Measurements from ENCODE around the gene TMCC3. TPM values are rescaled to one million over a fixed set of nuclear protein-coding genes. Genes with fewer than 3 reads are reported as not detected.
"Not testable (repeated sequence)": the region's sequence is repeated elsewhere in the genome, so short reads cannot be mapped to it uniquely, and the experiment has no call there.

The TMCC3 gene
- total and polyA plus RNA-seq, 2 of the 13 experiments (the other 11 are each of a cell fraction or from before 2014, with no cell fraction given): not detected

DNA sequence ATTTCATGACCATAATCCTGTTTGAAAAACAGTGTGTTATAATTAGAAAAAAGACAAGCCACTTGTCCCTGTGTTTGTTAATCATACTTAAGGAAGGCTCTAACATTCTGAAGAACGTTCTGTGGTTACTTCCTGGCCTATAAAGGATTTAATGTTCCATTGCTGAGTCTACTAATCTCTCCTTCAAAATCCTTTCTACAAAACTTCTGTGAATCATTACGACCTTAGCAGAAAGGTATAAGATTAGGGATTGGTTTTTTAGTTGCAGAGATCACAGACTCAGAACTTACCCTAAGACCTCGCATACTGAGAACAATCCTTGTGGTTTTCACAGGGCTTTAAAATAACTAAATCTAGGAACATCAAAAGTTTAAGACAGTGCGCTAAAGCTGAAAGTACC, 48.3 kb downstream of the TMCC3 start:
- H3K4me2 ChIP-seq (ENCODE audit: low read depth, low read length): no peak overlapping the region
- H3K79me2 ChIP-seq (ENCODE audit: insufficient read depth, low read length): no peaks in the 10 kb centered on the region
- ATAC-seq (no peak), FAIRE-seq (no peak), DNase-seq (ENCODE audit: low spot score) (no peak)
- POLR2A ChIA-PET: no interaction called here
- intact Hi-C loops (cut with micrococcal nuclease; ENCODE audit: unreplicated experiment): loop anchor here (5.0 kb wide), 1 partner anchor 735 kb away; no protein-coding TSS in a partner anchor
- in situ Hi-C loops (cut with HindIII; ENCODE audit: extremely low pct_ligation_motif_present, low pct_unique_long_range_greater_than_20kb): no loop called here
- no peak overlapping the region for H3K4me3 ChIP-seq (replicated peaks in 1 of 3; ENCODE audit: insufficient read depth in 1 of 3, low read depth in 2 of 3, low read length in 3 of 3)
- H4K20me1 ChIP-seq (ENCODE audit: insufficient read depth, low read length): no peaks in the 10 kb centered on the region
- H3K27me3 ChIP-seq (ENCODE audit: control insufficient read depth in 1 of 2, insufficient read depth in 2 of 2, low read length in 2 of 2): peaks cover 0 to 3% of the 10 kb centered on the region in 2 experiments; a peak in 1 of 5 replicates
- no peak overlapping the region for H3K9ac ChIP-seq (ENCODE audit: insufficient read depth, low read depth, low read length)
- no peaks in the 10 kb centered on the region for H3K9me3 ChIP-seq (ENCODE audit: low read length)
- no peaks in the 10 kb centered on the region for H3K4me1 ChIP-seq (ENCODE audit: insufficient read depth, low read length)
- whole genome bisulfite sequencing (ENCODE audit: low lambda C conversion rate): 36% methylated on average over 4 of the region's 4 CpGs
- TF ChIP-seq ZNF431 (CRISPR knock-in tag; IDR thresholded peaks at IDR 0.05; ENCODE audit: borderline replicate concordance, low read depth) (no peak), ZFP90 (CRISPR knock-in tag; IDR thresholded peaks at IDR 0.05; ENCODE audit: borderline replicate concordance) (no peak), FOXK2 (IDR thresholded peaks at IDR 0.05) (no peak), FIP1L1 (IDR thresholded peaks at IDR 0.05; ENCODE audit: borderline replicate concordance, insufficient read depth, low read depth, low read length) (no peak), MIER3 (CRISPR knock-in tag; IDR thresholded peaks at IDR 0.05; ENCODE audit: borderline replicate concordance) (no peak), ZNF354B (CRISPR knock-in tag; IDR thresholded peaks at IDR 0.05) (no peak), ZNF841 (CRISPR knock-in tag; IDR thresholded peaks at IDR 0.05; ENCODE audit: borderline replicate concordance) (no peak), SALL2 (CRISPR knock-in tag; IDR thresholded peaks at IDR 0.05) (no peak), ZNF350 (CRISPR knock-in tag; IDR thresholded peaks at IDR 0.05; ENCODE audit: borderline replicate concordance, low read depth) (no peak), CENPX (CRISPR knock-in tag; IDR thresholded peaks at IDR 0.05) (no peak), RFX1 (IDR thresholded peaks at IDR 0.05) (no peak), CHCHD3 (CRISPR knock-in tag; IDR thresholded peaks at IDR 0.05) (no peak), SKI (IDR thresholded peaks at IDR 0.05; ENCODE audit: partially characterized antibody) (no peak), MEF2D (CRISPR knock-in tag; IDR thresholded peaks at IDR 0.05) (no peak), MAF1 (CRISPR knock-in tag; IDR thresholded peaks at IDR 0.05; ENCODE audit: borderline replicate concordance) (no peak), POLR2G (IDR thresholded peaks at IDR 0.05; ENCODE audit: low read depth, low read length) (no peak), KLF12 (CRISPR knock-in tag; IDR thresholded peaks at IDR 0.05; ENCODE audit: borderline replicate concordance) (no peak), ZNF30 (CRISPR knock-in tag; IDR thresholded peaks at IDR 0.05) (no peak)
- TF ChIP-seq, protein P1, sequence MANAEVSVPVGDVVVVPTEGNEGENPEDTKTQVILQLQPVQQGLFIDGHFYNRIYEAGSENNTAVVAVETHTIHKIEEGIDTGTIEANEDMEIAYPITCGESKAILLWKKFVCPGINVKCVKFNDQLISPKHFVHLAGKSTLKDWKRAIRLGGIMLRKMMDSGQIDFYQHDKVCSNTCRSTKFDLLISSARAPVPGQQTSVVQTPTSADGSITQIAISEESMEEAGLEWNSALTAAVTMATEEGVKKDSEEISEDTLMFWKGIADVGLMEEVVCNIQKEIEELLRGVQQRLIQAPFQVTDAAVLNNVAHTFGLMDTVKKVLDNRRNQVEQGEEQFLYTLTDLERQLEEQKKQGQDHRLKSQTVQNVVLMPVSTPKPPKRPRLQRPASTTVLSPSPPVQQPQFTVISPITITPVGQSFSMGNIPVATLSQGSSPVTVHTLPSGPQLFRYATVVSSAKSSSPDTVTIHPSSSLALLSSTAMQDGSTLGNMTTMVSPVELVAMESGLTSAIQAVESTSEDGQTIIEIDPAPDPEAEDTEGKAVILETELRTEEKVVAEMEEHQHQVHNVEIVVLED (CRISPR knock-in tag; IDR thresholded peaks at IDR 0.05; ENCODE audit: borderline replicate concordance): no peak
- no peak overlapping the region for H3K27ac ChIP-seq (ENCODE audit: extremely low read length, insufficient read depth, low read length)
- no peaks in the 10 kb centered on the region for H3K36me3 ChIP-seq (replicated peaks in 1 of 2; ENCODE audit: control insufficient read depth in 1 of 2, insufficient read depth in 2 of 2, low read length in 2 of 2)
- no TSS peak for BruUV-seq (replicated peaks)
- CTCF ChIA-PET (ENCODE audit: low intra/inter-chr PET ratio, low total read pairs): no interaction called here
- H2AFZ ChIP-seq (ENCODE audit: low read length): no peak overlapping the region

DNA sequence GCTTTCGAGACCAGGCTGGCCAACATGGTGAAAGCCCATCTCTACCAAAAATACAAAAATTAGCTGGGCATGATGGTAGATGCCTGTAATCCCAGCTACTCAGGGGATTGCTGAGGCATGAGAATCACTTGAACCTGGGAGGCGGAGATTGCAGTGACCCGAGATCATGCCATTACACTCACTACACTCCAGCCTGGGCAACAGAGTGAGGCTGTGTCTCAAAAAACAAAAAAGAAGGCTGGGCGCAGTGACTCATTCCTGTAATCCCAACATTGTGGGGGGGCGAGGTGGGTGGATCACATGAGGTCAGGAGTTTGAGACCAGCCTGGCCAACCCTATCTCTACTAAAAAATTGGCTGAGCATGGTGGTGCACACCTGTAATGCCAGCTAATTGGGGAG, 49.0 kb downstream of the TMCC3 start:
- H3K27ac ChIP-seq (ENCODE audit: extremely low read length, insufficient read depth, low read length); H3K4me1 ChIP-seq (ENCODE audit: insufficient read depth, low read length); H3K9me3 ChIP-seq (ENCODE audit: low read length); H3K79me2 ChIP-seq (ENCODE audit: insufficient read depth, low read length); CTCF ChIA-PET (ENCODE audit: low intra/inter-chr PET ratio, low total read pairs); H3K36me3 ChIP-seq (replicated peaks in 1 of 2; ENCODE audit: control insufficient read depth in 1 of 2, insufficient read depth in 2 of 2, low read length in 2 of 2); POLR2A ChIA-PET; H3K4me3 ChIP-seq (replicated peaks in 1 of 3; ENCODE audit: insufficient read depth in 1 of 3, low read depth in 2 of 3, low read length in 3 of 3); H2AFZ ChIP-seq (ENCODE audit: low read length); DNase-seq (ENCODE audit: low spot score); FAIRE-seq; in situ Hi-C loops (cut with HindIII; ENCODE audit: extremely low pct_ligation_motif_present, low pct_unique_long_range_greater_than_20kb); BruUV-seq (replicated peaks); ATAC-seq; H3K9ac ChIP-seq (ENCODE audit: insufficient read depth, low read depth, low read length); H4K20me1 ChIP-seq (ENCODE audit: insufficient read depth, low read length); H3K27me3 ChIP-seq (ENCODE audit: control insufficient read depth in 1 of 2, insufficient read depth in 2 of 2, low read length in 2 of 2); H3K4me2 ChIP-seq (ENCODE audit: low read depth, low read length): not testable (repeated sequence)
- 51% methylated on average over 5 of the region's 5 CpGs for WGBS (ENCODE audit: low lambda C conversion rate)
- intact Hi-C loops (cut with micrococcal nuclease; ENCODE audit: unreplicated experiment): loop anchor here (5.0 kb wide), 1 partner anchor 736 kb away; no protein-coding TSS in a partner anchor
